HL-60/S4 (cell line): ENCODE results near the gene LFNG.
"Not testable (repeated sequence)": the region's sequence is repeated elsewhere in the genome, so short reads cannot be mapped to it uniquely, and the experiment has no call there.

Experiments used
- in situ Hi-C: fragments of 300-500 bp; cut with MboI; formaldehyde crosslinking; loops from 2 replicates; pipeline ENCODE4 v1.14.3; 2022; ENCODE audit warnings: low sequenced_read_pairs

LFNG gene

GRCh38 chr7:2529161-2530070 is 9.8 kb downstream of the LFNG start:
- in situ Hi-C loops = no loop called here

DNA sequence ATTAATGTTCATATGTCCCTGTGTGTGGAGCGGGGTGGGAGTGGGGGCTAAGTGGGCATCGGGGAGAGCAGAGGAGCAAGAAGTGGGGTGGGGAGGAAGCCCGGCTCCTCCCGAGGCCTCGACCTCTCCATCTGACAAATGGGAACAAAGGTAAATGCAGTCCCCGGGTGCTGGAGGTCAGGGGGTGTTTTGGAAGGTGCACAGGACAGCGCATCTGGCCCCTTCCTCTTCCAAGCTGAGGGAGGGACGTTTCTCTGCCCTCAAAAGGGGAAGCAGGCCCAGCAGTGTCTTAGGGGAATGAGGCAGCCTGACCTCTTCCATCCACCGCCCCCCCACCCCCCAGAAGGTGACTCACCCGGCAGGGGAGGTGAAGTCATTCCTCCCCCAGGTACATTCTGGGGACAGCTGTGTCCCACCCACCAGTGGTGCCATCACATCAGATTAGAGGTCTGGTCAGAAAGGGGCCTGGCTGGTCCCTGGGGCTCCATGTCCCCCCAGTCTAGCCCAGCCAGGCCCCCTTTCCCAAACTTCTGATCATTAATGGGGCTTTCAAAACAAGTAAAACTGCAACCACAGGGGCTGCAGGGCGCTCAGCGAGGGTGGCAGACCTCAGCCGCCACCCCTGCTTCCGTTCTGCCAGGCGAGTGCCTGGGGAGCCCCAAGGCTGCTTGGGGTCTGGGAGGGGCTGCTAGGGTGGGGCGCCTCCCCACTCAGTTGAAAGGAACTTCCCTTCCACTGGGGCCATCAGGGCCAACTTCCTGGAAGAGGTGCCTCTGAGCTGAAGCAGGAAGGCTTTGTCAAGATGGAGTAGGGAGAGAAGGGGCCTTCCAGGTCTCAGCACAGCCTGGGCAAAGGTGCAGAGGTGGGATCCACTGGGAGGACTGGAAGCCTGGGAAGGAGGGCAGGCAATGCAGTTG is 10.8 kb downstream of the LFNG start:
- in situ Hi-C loops = no loop called here

- in situ Hi-C loops = not testable (repeated sequence)
Measured at GRCh38 chr7:2530994-2531795, 11.6 kb downstream of the LFNG start.

DNA sequence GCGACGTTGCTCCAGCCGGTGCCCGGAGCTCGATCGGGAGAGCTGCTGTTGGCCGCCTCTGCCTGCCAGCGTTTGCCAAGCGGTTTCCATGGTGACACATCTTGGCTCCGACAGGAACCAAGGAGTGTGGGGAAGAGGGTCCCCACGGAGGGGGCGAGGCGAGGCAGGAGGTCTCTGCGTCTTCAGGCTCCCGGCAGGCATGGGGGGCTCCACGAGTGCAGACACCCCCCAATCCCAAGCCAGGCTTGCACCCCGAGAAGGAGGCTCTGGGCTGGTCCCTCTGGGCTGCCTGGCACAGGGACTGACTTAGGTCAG is 12.2 kb downstream of the LFNG start:
- in situ Hi-C loops = not testable (repeated sequence)

GRCh38 chr7:2532199-2532772 is 12.7 kb downstream of the LFNG start:
- in situ Hi-C loops = not testable (repeated sequence)

DNA sequence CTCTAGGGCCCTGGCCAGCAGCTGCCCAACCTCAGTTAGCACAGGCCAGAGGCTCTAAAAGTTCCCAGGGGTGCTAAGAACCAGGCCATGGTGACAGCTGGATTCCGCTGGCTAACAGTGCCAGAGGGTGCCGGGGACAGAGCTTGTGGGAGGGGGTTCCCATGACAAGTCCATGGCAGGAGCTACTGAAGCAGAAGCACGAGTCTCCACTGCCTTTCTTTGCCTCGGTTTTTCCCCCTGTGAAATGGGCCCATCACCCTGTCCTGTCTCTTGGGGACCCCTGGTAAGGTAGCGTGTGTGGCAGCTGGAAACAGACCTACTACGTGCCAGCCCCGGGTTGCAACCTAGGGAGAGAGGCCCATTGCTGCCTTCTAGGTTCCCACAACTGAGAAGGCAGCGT is 13.2 kb downstream of the LFNG start:
- in situ Hi-C loops = not testable (repeated sequence)

GRCh38 chr7:2533566-2533965 is 14.0 kb downstream of the LFNG start:
- in situ Hi-C loops = not testable (repeated sequence)

- in situ Hi-C loops = not testable (repeated sequence)
Measured at GRCh38 chr7:2534214-2534613, 14.6 kb downstream of the LFNG start.

DNA sequence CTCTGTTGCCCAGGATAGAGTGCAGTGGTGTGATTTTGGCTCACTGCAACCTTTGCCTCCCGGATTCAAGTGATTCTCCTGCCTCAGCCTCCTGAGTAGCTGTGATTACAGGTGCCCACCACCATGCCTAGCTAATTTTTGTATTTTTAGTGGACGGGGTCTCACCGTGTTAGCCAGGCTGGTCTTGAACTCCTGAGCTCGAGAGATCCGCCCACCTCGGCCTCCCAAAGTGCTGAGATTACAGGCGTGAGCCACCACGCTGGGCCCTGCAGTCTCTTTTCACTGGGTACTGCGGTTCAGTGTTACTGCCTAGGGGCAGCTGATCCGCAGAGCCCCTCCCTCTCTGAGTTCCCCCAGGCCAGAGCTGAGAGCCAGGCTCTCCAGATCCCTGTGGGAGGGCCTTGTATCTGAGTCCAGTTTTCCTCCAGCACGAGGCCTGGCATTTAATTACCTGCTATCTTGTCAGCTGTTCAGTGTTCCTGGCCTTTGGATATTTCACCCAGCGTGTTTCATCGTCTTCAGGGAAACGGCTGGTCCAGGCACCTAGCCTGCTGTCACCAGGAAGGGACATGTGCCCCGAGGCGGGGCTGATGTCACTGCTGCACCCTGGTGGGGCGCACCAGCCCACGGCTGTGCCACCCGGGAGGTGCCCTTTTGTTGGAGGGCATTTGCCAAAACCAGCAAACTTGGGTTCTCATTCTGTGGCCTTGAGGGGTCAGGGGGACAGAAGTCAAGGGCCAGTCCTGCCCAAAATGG is 16.5 kb downstream of the LFNG start:
- in situ Hi-C loops = not testable (repeated sequence)

DNA sequence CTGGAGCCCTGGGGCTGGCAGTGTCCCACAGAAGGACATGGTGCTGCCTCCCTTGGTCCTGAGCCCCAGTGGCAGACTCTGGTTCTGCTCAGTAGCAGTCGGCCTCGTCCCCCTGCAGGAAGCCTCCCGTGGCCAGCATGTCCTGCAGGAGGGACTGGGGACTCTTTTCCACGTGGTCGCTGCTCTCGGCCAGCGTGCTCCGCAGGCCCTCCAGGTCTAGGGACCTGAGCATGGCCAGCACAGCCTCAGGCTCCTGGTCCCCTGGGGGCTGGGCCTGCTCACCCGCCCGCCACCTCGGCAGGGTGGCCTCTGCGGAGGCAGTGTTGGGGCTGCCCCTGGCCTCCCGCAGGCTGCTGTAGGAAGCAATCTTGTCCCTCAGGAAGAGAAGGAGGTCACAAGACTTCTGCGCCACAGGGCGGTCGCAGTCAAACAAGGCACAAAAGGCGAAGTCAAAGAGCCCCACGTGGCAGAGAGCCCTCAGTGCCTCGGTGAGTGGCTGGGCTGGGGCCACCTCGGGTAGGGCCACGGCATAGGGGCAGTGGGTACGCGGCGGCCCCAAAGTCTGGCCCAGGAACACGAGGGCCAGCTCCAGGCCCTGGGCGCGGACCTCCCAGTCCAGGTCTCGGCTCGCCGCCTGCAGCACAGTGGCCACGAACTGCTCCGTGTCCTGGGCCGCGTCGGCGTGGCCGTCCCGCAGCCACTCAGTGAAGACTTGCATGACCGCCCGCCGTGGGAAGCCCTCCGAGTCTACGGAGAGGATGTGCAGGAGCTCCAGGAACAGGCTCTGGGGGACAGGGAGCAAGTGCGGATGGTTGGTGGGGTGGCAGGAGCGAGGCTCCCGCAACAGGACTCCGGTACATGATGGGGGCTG is 18.6 kb downstream of the LFNG start:
- in situ Hi-C loops = no loop called here

DNA sequence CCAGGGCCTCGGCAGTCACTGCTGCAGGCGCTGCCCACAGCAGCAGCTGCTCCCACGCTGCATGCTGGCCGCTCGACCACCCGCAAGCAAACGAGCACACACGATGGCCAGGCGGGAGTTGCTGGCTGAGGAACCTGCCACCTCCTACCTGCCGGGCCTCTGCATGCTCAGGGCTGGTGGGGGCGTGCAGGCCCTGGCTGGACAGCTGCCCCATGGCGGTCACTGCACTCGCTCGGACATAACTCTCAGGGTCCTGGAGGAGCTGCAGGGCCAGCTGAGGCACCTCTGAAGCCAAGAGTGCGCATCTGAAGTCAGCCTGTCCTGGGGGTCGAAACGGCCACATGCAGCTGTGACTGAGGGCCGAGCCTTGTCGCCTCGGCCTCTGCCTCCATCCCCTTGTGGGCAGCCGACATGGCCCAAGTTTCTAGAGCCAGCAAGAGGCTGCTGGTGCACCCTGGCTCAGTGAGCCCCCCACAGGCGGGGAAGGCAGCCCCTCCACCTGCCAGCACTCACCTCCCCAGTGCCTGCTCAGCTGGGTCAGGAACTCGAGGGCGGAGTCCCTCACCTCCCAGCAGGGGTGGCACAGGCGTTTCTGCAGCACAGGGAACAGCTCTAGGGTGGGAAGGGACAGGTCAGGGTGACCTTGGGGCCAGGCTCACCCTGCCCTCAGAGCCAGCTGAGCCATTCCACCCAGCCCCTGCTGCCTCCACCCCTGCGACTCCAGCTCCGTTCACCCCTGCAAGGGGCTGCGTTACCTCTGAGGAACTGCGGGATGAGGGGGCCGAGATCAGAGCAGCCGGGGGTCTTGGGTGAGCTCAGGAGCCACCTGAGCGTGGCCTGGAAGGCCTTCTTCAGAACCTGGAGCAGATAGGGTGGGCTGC is 19.7 kb downstream of the LFNG start:
- in situ Hi-C loops = no loop called here

DNA sequence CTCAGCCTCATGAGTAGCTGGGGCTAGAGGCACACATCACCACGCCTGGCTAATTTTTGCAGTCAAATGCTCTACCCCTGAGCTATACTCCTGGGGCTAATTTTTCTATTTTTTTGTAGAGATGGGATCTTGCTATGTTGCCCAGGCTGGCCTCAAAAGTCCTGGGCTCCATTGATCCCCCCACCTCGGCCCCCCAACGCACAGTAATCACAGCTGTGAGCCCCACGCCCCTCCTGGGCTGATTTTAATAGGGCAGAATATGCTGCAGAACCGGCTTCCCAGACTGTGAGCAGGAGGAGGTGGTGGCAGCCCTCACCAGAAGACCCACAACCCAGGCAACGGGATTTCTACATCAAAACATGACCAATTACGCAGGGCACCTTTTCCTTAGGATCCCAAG is 20.6 kb downstream of the LFNG start:
- in situ Hi-C loops = no loop called here

- in situ Hi-C loops = no loop called here
Measured at GRCh38 chr7:2540641-2541051, 21.1 kb downstream of the LFNG start.

GRCh38 chr7:2541291-2542010 is 21.9 kb downstream of the LFNG start:
- in situ Hi-C loops = no loop called here

GRCh38 chr7:2542011-2542915 is 22.7 kb downstream of the LFNG start:
- in situ Hi-C loops = no loop called here
